HG03432 (cell line): ENCODE measurements around the gene HOXB7.

Experiments used
- ATAC-seq: cut with Tn5 transposase; IDR thresholded peaks from one replicate; pipeline ENCODE4 v1.9.1; 2021; ENCODE audit warnings: mild to moderate bottlenecking, moderate library complexity; ENCODE audit not compliant: unreplicated experiment

The HOXB7 gene

GRCh38 chr17:48569674-48570324, 41.0 kb downstream of the HOXB7 start:
- ATAC-seq: no peak

GRCh38 chr17:48569240-48569582, 41.6 kb downstream of the HOXB7 start:
- ATAC-seq: no peak

DNA sequence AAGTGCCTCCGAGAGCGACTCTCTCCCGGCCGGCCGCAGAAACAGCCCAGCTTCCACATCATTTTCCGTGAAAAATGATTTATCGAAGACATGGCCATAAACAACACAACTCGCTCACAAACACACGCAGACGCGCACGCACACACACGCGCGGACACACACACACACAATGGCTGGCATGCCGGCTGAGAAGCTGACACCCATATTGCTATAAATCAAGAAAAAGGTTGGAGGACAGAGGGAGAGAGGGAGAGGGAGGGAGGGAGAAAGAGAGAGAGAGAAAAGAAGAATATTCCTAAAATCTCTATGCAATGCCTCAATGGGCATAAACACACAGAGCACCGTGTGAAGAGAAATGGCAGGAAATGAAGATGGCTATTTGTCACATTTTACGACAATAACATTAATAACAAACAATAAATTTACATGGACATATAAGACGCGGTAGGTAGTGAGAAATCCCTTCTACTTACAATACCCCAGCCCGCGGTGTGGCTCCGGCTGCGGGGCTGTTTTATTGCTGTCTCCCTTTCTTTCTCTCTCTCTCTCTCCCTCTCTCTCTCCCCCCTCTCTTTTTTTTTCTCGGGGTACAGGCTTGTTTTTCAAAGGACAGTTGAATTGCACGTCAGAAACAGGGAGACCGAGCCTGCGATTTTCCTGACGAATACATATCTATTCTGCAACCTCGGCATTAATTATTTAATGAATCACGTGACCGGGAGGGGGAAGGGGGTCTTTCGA, 42.1 kb downstream of the HOXB7 start:
- no peak for ATAC-seq

DNA sequence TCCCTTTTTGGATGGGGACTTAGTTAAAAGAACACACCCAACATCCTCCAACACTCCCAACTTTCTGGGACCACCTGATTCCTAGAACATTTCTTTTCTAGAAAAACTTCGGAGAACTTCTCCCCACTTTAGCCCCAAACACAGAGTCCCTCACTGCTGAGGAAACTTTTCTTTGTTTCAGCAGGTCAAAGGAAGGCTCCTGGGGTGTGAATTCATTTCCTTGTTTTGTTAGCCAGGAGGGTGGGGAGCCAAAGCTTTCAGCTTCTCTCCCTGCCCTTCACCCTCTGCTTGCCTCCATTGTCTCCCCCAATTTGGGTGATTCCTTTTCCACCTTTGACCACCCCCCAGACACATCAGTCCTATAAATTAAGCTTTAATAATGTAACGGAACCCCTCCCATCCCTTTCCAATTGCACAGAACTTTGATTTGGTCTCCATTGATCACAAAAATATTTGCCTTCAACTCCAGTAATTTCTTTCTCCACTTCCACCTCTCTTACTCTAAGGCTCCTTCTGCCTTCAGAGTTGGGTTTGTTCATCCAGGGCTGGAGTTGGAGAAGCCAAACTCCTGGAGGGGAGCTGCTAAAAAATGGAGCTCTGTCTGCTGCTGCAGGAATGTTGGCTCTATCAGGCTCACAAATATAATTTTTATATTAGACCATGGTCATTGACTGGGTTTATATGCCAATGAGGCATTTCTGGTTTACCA, 43.0 kb downstream of the HOXB7 start:
- no peak for ATAC-seq

GRCh38 chr17:48567209-48567608, 43.6 kb downstream of the HOXB7 start:
- ATAC-seq: no peak

- no peak for ATAC-seq
Measured at GRCh38 chr17:48566717-48567116, 44.1 kb downstream of the HOXB7 start.

DNA sequence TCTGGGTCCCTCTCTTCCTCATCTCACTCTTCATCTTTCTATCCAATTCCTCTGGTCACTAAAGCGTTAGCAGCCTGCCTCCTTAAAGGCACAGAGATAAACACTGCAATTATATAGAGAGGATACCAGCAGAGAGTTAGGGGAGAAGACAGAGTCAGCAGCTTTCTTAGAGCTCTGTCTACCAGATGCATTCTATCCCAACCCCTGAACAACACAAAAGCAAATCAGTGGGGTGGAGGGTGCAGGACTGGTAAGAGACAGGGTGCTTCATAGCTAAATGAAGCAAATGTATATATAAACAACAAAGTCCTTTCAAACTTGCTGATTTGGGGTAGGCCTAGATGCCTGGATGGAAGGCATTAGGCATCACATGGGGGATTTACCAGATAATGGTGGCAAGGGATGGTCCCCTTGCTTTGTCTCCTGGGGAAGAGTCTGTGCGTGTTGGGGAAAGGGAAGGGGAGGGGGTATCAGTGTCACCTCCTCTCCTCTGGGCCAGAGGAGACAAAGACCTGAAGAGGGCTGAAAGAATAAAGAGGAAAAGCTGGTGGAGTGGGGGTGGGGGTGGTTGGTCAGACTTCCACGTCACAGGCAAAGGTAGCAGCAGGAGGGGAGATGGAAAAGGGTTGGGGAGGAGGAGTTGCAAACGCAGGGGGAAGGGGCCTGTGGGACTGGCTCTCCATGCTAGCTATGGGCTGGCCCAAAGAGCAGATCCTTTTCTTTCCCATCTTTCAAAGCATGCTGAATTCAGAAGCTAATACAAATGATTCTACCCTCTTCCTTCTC, 44.7 kb downstream of the HOXB7 start:
- ATAC-seq: no peak

- no peak for ATAC-seq
Measured at GRCh38 chr17:48565022-48565554, 45.7 kb downstream of the HOXB7 start.

- ATAC-seq: no peak
Measured at GRCh38 chr17:48564188-48565021, 46.4 kb downstream of the HOXB7 start.

GRCh38 chr17:48563867-48564187, 47.0 kb downstream of the HOXB7 start:
- ATAC-seq: no peak

- ATAC-seq: no peak
Measured at GRCh38 chr17:48563385-48563838, 47.4 kb downstream of the HOXB7 start.

DNA sequence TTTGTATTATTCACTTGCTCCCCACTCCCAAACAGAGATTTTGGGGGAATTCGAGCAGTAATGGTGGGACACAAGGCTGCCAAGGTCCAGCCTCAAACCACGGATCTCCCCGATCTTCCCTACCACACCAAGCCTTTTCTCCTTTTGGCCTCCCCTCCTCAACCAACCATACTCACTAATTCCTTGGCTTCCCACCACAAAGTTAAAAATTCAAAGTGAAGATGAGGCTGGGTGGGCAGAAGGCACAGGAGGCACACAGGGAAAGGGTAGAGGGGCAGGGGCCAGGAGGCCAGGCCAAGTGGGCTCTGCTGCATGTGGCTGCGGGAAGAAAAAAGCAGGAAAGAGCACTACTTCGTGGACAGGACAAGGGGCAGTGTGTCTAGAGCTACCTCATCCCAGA, 47.9 kb downstream of the HOXB7 start:
- ATAC-seq: no peak

- ATAC-seq: peak; percentile 61
Measured at GRCh38 chr17:48561884-48562810, 48.7 kb downstream of the HOXB7 start.

- ATAC-seq: no peak
Measured at GRCh38 chr17:48559840-48560817, 50.7 kb downstream of the HOXB7 start.

GRCh38 chr17:48559122-48559839, 51.5 kb downstream of the HOXB7 start:
- no peak for ATAC-seq

DNA sequence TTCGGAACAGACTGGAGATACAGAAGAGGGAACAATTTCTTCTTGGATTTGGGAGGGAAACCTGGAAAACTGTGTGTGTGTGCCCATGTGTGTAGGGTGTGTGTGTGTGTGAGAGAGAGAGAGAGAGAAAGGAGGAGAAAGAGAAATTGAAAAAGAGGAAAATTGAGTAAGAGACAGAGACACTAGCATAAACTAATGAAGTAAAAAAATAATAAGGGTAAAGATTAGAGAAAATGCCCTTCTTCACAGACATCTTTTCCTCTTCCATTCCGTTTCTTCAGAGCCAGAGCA, 52.0 kb downstream of the HOXB7 start:
- ATAC-seq: no peak

DNA sequence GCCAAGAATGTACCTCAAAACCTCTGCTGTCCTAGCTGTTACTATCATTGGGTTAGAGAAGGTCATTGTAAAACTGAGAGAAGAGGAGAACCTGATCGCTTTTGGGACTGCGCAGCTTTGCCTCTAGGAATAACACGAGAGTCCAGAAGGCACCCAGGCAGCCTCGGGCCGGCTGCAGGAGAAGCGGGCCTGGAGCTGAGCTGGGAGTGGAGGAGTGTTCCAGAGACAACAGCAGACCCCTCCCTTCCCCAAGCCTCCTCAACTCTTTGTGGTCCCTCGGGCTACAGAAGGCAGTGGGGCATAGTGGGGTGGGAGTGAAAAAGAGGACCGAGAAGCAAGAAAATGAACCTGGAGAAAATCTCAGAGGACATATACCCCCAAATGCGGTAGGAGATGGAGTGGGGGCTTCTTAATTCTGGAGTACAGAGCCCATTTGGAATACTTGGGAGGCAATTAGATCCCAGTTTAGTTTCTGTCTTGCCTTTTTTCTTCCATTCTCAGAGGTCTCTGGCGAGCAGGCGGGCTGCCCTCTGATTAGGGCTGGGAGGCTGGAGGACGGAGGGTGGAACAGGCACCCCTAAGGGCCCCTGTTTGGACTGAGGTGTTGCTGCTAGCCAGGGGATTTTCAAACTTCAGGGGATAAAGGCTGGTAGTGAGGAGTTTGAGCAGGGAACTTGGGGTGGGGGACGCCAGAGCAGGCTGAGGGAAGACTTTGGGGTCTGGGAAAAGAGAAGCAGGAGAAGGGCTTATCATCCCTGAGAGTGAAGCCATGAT, 52.6 kb downstream of the HOXB7 start:
- no peak for ATAC-seq
